Measurements from ENCODE around the gene POTEC.
"Not testable (repeated sequence)": the region's sequence is repeated elsewhere in the genome, so short reads cannot be mapped to it uniquely, and the experiment has no call there.

DNA sequence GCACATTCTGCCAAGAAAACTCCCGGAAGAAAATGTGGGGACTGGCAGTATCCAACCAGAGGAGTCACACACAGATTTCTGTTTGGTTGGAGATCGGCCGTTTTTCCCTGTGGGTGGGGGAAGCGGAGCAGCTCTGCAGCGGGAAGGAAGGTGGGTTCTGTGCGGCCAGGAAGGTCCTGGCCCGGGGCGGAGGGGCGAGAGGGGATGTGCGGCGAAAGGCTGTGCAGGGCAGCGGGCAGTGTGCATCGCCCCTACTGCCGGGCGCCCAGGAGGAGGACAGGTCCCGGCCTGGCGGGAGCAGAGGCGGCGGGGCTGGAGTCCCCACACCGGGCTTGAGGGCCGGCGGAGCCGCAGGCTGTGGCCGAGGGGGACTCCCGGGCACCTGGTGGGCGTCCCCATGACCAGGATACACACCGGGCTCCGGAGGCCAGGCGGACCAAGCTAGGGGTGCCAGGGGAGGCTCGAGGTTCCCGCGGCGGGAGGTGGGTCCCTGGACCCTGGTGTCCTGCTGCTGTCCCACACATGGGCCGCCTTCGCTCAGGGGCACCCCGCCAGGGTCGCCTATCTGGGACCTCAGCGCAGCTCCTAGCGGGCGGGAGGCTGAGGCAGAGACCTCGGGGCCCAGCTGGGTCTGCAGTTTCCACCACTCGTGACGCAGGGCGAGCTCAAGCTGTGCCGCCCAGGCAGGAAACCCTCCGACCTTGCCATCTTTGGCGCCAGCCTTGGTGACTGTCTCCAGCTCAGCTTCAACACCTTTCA is 54.0 kb downstream of the POTEC start:
- TF ChIP-seq, protein P1, sequence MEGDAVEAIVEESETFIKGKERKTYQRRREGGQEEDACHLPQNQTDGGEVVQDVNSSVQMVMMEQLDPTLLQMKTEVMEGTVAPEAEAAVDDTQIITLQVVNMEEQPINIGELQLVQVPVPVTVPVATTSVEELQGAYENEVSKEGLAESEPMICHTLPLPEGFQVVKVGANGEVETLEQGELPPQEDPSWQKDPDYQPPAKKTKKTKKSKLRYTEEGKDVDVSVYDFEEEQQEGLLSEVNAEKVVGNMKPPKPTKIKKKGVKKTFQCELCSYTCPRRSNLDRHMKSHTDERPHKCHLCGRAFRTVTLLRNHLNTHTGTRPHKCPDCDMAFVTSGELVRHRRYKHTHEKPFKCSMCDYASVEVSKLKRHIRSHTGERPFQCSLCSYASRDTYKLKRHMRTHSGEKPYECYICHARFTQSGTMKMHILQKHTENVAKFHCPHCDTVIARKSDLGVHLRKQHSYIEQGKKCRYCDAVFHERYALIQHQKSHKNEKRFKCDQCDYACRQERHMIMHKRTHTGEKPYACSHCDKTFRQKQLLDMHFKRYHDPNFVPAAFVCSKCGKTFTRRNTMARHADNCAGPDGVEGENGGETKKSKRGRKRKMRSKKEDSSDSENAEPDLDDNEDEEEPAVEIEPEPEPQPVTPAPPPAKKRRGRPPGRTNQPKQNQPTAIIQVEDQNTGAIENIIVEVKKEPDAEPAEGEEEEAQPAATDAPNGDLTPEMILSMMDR (conservative IDR thresholded peaks at IDR 0.05; ENCODE audit: low read length): not testable (repeated sequence)
- TF ChIP-seq EZH2phosphoT487 (IDR thresholded peaks at IDR 0.05; ENCODE audit: borderline replicate concordance, low read depth, low read length): not testable (repeated sequence)

All from OCI-LY7 (cell line).